Measurements from ENCODE around the gene CPN2.

CPN2 gene

GRCh38 chr3:194312186-194312742, 38.9 kb downstream of the CPN2 start:
- DNase-seq, result no peak

- DNase-seq, result no peak
These were observed 40.1 kb downstream of the CPN2 start for GRCh38 chr3:194311000-194311399.

GRCh38 chr3:194310060-194310835, 40.9 kb downstream of the CPN2 start:
- no peak for DNase-seq

- no peak for DNase-seq
These were observed 42.3 kb downstream of the CPN2 start for GRCh38 chr3:194308601-194309449.

GRCh38 chr3:194307849-194308248, 43.3 kb downstream of the CPN2 start:
- no peak for DNase-seq

GRCh38 chr3:194306771-194307640, 44.1 kb downstream of the CPN2 start:
- DNase-seq, result no peak

GRCh38 chr3:194306109-194306686, 44.9 kb downstream of the CPN2 start:
- no peak for DNase-seq

- no peak for DNase-seq
These were observed 45.6 kb downstream of the CPN2 start for GRCh38 chr3:194305356-194306108.

GRCh38 chr3:194304186-194304917, 46.8 kb downstream of the CPN2 start:
- DNase-seq, result no peak

- DNase-seq, result no peak
These were observed 47.4 kb downstream of the CPN2 start for GRCh38 chr3:194303749-194304148.

- no peak for DNase-seq
These were observed 49.4 kb downstream of the CPN2 start for GRCh38 chr3:194301730-194302129.

GRCh38 chr3:194300936-194301335, 50.2 kb downstream of the CPN2 start:
- no peak for DNase-seq

GRCh38 chr3:194300382-194300758, 50.8 kb downstream of the CPN2 start:
- no peak for DNase-seq

GRCh38 chr3:194298331-194299227, 52.5 kb downstream of the CPN2 start:
- DNase-seq, result no peak

- no peak for DNase-seq
These were observed 54.5 kb downstream of the CPN2 start for GRCh38 chr3:194296454-194297263.

GRCh38 chr3:194294895-194295214, 56.3 kb downstream of the CPN2 start:
- DNase-seq, result no peak

- DNase-seq, result no peak
These were observed 56.8 kb downstream of the CPN2 start for GRCh38 chr3:194294199-194294894.

- no peak for DNase-seq
These were observed 57.5 kb downstream of the CPN2 start for GRCh38 chr3:194293546-194294198.
